DLD1 (cell line): ENCODE results near the gene HSPB1.

ENCODE experiments used
- in situ Hi-C: cut with HindIII; loops from 2 replicates; pipeline ENCODE4 v1.10.0; 2017; ENCODE audit warnings: low sequenced_read_pairs

The HSPB1 gene

DNA sequence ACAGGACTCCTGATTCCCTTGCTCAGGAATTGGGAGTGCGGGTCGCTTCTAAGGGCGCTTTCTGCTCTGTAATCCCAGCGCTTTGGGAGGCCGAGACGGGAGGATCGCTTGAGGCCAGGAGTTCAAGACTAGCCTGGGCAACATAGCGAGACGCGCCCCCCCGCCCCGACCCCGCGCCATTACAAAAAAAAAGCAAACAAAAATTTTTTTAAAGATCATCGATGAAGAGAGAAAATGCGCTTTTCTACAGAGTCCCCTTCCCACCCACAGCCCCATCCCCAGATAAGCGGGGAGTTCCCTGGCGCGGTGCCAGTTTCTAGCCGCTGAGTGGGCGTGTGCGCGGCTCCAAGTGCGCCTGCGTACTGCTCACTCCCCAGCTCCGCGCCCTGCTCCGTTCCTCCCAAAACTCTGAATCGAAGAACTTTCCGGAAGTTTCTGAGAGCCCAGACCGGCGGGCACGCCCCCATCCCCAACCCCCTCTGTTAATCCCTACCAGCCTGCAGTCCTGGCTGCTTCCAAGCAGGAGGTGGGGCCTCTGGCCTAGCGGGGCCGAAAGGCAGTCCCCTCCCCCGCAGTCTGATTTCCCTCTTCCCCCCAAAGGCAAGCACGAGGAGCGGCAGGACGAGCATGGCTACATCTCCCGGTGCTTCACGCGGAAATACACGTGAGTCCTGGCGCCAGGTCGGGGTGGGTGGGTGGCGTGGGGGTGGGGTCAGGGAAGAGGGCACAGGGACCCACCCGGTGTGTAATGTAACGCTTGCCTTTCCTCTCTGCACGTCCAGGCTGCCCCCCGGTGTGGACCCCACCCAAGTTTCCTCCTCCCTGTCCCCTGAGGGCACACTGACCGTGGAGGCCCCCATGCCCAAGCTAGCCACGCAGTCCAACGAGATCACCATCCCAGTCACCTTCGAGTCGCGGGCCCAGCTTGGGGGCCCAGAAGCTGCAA lies 1.0 kb downstream of the HSPB1 start:
- in situ Hi-C loops = loop anchor here (25.0 kb wide), 1 partner anchor 91 kb away; the partner anchor contains the start of gene SRRM3

DNA sequence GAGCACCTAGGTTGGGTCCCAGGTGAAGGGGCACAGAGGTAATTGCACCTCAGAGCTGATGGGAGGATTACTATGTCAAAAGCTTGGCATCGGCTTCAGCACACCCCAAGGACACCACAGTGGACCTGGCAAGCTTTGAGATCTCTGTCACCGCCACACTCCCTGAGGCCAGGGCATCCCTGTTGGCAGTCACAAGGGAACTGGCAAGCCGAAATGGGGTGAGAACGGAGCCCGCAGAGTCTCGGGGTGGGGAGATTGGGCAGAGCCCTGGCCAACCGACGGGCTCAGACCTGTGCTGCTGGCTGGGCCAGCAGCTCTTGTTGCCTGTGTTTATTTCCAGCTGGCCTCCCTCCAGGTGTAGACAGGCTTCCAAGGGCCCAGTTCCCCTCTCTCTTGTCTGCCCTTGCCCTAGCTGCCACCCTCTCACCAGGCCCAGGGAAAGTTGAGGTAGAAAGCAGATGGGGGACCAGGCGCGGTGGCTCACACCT lies 2.5 kb downstream of the HSPB1 start:
- in situ Hi-C loops = loop anchor here (25.0 kb wide), 1 partner anchor 93 kb away; the partner anchor contains the start of gene SRRM3

DNA sequence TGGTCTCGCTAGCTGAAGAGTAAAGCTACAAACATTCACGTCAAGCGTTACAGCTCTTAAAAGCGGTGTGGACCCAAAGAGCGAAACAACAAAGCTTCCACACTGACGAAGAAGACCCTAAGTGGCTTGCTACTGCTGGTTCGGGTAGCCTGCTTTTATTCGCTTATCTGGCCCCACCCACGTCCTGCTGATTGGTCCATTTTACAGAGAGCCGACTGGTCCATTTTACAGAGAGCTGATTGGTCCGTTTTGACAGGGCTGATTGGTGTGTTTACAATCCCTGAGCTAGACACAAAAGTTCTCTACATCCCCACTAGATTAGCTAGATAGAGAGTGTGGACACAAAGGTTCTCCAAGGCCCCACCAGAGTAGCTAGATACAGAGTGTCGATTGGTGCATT lies 6.4 kb downstream of the HSPB1 start:
- in situ Hi-C loops = loop anchor here (25.0 kb wide), 1 partner anchor 97 kb away; the partner anchor contains the start of gene SRRM3

DNA sequence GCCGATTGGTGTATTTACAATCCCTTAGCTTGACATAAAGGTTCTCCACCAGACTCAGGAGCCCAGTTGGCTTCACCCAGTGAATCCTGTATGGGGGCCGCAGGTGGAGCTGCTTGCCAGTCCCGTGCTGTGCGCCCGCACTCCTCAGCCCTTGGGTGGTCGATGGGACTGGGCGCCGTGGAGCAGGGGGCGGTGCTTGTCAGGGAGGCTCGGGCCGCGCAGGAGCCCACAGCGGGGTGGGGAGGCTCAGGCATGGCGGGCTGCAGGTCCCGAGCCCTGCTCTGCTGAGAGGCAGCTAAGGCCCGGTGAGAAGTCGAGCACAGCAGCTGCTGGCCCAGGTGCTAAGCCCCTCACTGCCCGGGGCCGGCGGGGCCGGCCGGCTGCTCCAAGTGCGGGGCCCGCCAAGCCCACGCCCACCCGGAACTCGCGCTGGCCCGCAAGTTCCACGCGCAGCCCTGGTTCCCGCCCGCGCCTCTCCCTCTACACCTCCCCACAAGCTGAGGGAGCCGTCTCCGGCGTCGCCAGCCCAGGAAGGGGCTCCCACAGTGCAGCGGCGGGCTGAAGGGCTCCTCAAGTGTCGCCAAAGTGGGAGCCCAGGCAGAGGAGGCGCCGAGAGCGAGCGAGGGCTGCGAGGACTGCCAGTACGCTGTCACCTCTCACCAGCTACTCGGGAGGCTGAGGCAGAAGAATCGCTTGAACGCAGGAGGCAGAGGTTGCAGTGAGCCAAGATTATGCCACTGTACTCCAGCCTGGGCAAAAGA lies 7.0 kb downstream of the HSPB1 start:
- in situ Hi-C loops = loop anchor here (25.0 kb wide), 1 partner anchor 97 kb away; the partner anchor contains the start of gene SRRM3

DNA sequence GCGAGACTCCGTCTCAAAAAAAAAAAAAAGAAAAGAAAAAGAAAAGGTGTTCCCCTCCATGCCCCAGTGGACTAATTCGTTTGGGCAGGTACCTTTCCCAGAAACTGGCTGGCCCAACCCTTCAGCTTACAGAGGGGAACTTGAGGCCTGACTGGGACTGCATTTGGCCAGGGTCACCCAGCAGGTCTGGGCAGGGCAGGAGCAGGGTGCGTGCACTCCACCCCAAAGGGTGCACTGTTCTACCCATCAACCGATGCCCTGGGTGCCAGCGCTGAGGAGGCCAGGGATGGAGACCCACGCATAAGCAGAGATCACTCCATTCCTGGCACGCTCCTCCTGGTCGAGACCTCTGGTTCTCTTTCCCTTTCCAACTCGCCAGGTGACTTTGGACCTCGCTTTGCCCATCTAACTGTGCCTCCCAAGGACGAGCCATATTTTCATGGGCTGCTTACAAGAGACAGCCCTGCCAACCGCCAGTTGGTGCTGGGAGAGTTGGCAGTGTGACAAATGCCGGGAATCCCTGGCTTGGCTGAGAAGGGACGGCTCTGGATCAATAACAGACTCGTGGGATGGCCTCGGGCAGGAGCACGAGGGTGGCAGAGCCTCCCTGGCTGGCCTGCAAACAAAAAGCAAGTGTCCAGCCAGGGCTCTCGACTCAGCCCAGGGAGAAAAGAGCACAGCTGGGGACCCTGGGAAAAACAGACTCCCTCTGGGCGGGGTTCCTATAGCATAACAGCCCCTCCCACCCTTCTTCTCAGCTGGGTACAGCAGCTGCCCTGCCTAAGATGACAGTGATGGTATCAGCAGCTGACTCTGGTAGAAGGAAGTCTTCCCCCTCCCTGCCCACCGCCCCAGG lies 7.9 kb downstream of the HSPB1 start:
- in situ Hi-C loops = loop anchor here (25.0 kb wide), 1 partner anchor 98 kb away; the partner anchor contains the start of gene SRRM3

DNA sequence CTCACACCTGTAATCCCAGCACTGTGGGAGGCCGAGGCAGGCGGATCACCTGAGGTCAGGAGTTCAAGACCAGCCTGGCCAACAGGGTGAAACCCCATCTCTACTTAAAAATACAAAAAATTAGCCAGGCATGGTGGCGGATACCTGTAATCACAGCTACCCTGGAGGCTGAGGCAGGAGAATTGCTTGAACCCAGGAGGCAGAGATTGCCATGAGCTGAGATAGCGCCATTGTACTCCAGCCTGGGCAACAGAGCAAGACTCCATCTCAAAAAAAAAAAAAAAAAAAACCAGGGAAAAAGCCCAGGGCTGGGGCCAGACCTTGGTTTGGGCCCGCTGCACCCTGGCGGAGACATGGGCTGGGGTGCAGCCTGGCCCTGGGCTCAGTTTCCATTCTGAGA lies 9.4 kb downstream of the HSPB1 start:
- in situ Hi-C loops = loop anchor here (25.0 kb wide), 1 partner anchor 100 kb away; the partner anchor contains the start of gene SRRM3

DNA sequence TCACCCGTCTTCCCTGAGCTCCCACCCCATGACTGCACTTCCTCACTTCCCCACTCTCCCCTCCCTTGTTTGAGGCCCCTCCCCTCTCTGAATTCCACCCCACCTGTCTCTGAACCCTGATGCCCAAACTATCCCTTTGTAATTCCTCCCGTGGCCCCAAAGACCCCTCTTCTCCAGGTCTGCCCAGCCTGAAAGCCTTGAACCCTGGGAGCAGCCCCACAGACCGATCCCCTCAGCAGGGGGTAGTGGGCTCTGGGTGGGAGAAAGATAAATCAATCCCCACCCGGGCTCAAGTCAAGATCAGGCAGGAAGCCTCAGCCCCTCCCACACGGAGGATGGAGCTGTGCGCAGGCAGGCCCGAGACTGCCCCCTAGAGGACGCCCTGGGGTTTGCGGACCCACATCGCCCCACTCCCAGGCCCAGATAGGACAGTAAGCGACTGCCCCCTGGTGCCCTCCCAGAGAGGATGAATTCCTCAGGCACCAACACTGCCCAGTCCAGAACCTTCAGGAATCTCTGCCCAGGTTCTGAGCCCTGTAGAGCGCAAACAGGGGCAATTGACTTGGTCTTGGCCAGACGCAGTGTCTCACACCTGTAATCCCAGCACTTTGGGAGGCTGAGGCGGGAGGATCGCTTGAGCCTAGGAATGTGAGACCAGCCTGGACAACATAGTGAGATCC lies 11.7 kb downstream of the HSPB1 start:
- in situ Hi-C loops = loop anchor here (25.0 kb wide), 1 partner anchor 102 kb away; the partner anchor contains the start of gene SRRM3

DNA sequence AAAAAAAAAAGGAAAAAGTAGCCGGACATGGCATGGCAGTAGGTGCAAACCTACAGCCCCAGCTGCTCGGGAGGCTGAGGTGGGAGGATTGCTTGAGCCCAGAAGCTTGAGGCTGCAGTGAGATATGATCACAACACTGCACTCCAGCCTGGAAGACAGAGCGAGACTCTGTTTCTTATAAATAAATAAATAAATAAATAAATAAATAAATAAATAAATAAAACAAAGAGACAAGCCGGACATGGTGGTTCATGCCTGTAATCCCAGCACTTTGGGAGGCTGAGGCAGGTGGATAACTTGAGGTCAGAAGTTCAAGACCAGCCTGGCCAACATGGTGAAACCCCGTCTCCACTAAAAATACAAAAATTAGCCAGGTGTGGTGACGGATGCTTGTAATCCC lies 12.3 kb downstream of the HSPB1 start:
- in situ Hi-C loops = loop anchor here (25.0 kb wide), 1 partner anchor 102 kb away; the partner anchor contains the start of gene SRRM3

DNA sequence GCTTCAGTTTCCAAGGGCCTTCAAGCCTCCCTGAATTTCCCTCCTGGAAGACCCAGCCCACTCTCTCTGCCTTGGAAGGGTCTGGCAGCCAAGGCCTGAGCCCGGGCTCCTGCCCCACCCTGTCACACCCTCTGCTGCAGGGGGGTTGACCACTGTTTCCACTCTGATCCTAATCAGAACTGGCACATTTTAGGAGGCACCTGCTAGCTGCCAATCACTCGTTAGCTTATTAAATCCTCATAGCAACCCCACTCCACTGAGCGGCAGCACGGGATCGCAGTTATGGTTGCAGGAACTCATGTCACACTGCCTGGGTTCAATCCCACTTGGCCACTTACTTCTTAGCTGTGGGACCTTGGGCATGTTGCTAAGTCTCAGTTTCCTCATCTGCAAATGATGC lies 12.9 kb downstream of the HSPB1 start:
- in situ Hi-C loops = loop anchor here (25.0 kb wide), 1 partner anchor 103 kb away; the partner anchor contains the start of gene SRRM3

DNA sequence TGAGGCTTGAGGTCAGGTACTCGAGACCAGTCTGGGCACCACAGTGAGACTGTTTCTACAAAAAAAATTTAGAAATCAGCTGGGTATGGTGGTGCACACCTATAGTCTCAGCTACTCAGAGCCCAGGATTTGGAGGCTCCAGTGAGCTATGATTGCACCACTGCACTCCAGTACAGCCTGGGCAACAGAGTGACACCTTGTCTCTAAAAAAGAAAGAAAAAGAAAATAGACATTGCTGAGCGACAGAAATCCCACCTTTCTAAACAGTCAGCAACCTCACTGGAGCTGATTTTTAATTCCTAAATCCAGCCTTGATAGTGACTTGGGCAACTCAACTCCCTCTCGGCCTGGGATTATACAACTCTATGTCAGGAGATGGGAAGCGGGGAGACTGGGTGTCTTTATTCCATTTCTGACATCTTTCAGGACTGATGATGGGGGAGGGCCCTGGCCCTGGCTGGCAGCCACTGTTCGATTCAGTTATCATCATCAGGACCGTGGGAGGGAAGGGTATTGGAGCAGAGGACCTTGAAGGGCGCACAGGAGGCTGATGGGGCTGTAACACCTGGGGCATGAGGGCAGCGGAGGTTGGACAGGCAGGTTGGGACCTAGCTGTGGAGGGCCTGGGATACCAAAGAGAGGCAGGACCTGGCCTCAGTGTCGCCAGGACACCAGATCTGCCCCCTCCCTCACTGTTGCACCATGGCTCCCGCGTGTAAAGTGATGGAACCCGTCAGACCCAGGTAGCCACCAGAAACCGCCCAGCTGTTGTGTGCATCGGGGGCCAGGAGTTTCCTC lies 14.7 kb downstream of the HSPB1 start:
- in situ Hi-C loops = loop anchor here (25.0 kb wide), 1 partner anchor 105 kb away; the partner anchor contains the start of gene SRRM3

DNA sequence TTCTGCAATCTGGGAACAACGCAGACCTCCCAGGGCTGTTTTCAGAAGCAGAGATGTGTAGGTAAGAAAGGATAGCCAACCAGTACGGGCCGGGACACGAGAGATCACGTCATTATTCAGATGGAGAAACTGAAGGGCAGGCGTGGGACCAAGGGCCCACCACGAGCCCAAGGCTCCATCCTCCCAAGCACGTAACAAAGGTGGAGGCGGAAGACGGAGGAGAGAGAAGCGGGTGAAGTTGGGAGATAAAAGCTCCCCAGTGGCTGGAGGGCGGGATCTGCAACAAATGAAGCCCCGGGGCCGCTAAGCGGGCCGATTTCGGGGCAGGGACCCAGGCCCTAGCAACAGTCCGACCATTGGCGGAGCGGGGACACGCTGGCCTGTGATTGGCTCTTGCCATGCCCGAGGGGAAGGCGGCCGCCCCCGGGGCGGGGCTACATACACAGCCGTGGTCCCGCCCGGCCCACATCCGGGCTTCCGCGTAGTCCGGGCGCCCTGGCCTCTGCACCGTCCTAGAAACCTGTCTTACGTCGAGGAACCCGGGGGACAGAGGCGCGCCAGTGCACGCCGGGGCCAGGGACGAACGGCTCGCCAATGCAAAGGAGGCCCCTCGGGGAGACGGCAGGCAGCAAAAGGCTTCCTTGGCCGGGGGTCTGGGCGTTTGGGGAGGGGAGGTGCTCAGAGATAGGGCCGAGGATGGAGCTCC lies 15.5 kb downstream of the HSPB1 start:
- in situ Hi-C loops = loop anchor here (25.0 kb wide), 1 partner anchor 106 kb away; the partner anchor contains the start of gene SRRM3

DNA sequence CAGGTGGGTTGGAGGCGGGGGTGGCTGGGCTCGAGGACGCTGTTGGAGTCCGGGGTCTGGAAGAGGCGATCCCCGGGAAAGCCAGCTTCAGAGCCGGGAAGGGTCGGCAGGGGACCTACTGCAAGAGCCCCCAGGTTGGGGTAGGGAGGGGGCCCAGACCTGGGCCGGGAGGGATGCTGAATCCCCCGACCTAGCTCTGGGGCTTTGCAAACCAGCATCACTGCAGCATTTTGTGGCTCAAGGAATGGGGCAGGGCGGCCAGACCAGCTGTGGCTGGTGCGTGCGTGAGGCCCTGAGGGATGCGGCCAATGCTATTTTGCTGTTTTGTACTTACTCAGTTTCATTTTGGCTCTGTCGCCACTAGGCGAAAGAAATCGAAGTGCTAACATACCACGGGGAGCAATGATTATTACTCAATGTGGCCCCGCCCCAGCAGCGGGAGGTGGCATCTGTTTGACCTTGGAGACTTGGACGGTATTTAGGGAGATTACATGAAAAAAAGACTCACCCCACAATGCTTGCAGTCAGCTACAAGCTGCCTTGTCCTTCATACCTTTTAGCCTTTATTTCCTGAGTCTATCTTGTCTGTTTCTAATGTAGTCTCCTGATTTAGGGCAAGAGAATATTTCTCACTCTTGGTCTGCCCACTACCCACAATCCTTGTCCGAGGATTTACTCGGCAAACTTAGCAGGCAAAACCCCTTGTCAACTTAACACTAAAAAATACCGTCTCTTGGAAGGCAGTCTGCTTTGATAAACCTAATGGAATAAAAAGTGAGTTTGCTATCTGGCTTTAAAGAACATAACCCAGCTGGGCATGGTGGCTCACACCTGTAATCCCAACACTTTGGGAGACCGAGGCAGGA lies 16.2 kb downstream of the HSPB1 start:
- in situ Hi-C loops = loop anchor here (25.0 kb wide), 1 partner anchor 106 kb away; the partner anchor contains the start of gene SRRM3

DNA sequence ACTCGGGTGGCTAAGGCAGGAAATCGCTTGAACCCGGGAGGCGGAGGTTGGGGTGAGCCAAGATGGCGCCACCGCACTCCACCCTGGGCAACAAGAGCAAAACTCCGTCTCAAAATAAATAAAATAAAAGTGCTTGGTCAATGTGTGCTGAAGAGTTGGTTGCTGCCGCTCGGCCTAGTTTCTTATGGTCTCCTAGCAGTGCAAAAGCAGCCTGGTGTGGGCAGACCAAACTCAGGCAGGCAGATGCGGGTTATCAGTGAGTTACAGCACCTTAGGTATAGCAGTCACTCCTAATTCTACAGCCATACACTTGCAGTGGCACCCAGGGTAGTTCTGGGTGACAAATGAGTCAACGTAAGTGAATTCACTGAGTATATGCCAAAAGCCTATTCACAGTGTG lies 22.6 kb downstream of the HSPB1 start:
- in situ Hi-C loops = loop anchor here (10.0 kb wide), 1 partner anchor 100 kb away; the partner anchor contains the start of gene ZP3

DNA sequence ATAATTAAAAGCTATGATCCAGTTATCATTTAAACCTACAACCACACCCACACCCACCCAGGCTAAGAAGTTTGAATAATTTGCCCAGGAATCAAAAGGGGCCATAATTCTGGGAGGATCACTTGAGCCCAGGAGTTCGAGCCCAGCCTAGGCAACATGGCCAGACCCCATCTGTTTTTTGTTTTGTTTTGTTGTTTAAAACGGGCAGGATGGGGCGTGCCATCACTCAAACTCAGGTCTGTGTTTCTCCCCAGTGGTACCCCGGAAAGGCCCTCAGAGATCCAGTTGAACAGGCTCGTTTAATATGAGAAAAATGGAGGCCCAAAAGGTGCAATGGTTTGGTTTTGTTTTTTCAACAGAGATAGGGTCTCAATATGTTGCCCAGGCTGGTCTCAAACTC lies 23.3 kb downstream of the HSPB1 start:
- in situ Hi-C loops = loop anchor here (10.0 kb wide), 1 partner anchor 99 kb away; the partner anchor contains the start of gene ZP3

DNA sequence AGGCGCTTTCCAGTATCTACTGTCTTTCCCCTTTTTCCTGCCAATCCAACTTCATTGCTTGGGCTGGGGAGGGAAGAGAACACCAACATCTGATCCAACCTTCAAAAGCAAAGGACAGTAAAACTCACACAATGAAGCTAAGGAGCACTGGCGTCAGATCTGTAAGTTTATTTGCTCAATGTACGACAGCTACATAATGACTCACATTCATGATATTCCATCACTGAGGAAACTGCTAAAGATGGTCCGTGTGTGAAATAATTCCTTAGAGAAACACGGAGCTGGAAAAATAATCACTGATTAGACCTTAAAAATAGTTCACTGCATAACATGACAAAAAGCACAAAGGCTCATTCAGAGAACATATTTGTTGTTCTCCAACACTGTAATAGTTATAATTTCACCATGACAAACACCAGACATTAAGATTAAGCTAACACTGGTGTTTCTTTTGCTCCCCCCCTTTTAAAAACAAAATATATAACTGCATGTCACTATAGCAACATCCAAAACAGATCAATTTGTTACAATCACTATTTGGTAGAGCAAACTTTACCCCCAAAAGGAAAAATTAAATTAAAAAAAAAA lies 24.3 kb downstream of the HSPB1 start:
- in situ Hi-C loops = loop anchor here (10.0 kb wide), 1 partner anchor 98 kb away; the partner anchor contains the start of gene ZP3

DNA sequence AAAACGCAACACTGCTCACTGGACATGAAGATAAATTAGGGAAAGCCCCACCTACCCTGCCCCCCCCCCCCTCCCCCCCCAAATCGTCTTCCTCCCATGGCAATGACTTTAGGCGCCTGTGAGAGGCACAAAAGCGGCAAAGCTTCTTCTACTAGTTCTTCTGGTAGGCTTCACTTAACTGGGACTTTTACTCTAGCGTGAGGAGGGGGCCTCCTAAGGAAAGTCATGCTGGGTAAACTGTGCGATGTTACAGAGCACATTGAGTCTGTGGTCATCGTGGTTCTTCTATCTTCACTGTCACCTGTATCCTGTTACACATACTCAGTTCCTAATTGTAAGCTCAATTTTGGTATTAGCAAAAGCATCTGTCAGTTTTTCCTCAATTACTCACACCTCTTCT lies 25.1 kb downstream of the HSPB1 start:
- in situ Hi-C loops = loop anchor here (10.0 kb wide), 1 partner anchor 97 kb away; the partner anchor contains the start of gene ZP3
